Endometrial microvascular endothelial cells (primary cell): ENCODE results near the gene SNX22. TPM values are rescaled to one million over a fixed set of nuclear protein-coding genes. Genes with fewer than 3 reads are reported as not detected.

Experiments
- in situ Hi-C: cut with HindIII; loops from 2 replicates; pipeline ENCODE4 v1.10.0; 2017; ENCODE audit warnings: low sequenced_read_pairs, low pct_unique_long_range_greater_than_20kb; ENCODE audit errors: inconsistent ontology term
- total RNA-seq: library from RNA; depleted of rRNA; stranded (reverse); fragments of >200 nt; gene quantifications from one replicate; pipeline ENCODE4 v1.2.3, GENCODE V29; 2015; ENCODE audit errors: inconsistent ontology term

The SNX22 gene
- total RNA-seq, 1 donor from 2014 or later, result not detected

- in situ Hi-C loops, result no loop called here
Measured at GRCh38 chr15:64132217-64132616, 19.3 kb upstream of the SNX22 start.

GRCh38 chr15:64133623-64134344, 17.7 kb upstream of the SNX22 start:
- in situ Hi-C loops, result no loop called here

DNA sequence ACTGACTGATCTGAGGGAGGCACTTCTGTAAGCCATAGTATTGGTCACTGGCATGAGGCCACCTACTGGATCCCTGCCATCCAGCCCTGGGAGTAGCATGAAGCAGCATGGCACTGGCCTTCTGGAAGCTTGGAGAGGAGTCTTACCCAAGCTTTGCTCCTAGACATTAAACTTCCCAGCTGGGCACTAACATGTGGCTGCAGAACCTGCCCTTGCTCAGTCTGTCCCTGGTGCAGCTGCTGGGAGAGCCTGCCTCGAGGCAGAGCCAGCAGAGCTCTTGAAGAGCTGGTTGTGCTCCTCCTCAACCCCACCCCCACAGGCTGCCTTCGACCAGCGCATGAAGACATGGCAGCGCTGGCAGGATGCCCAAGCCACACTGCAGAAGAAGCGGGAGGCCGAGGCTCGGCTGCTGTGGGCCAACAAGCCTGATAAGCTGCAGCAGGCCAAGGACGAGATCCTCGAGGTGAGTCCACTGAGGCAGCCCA, 17.1 kb upstream of the SNX22 start:
- in situ Hi-C loops, result no loop called here

DNA sequence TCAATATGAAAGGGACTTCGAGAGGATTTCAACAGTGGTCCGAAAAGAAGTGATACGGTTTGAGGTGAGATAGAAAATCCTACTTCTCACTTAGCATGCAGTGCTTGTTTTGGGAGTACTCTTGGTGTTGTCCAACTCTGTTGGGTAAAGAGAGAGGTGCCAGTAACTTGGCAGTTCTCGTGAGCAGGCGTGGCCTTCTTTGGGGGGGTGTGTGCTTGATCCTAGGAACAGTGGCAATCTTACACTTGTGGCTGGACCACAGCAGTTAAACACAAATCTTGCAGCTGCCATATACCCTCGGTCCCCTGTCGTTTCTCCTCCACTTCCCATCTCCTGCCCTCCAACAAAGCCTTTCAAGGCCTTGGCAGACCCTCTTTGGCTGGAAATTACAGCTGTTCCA, 15.2 kb upstream of the SNX22 start:
- in situ Hi-C loops, result no loop called here

DNA sequence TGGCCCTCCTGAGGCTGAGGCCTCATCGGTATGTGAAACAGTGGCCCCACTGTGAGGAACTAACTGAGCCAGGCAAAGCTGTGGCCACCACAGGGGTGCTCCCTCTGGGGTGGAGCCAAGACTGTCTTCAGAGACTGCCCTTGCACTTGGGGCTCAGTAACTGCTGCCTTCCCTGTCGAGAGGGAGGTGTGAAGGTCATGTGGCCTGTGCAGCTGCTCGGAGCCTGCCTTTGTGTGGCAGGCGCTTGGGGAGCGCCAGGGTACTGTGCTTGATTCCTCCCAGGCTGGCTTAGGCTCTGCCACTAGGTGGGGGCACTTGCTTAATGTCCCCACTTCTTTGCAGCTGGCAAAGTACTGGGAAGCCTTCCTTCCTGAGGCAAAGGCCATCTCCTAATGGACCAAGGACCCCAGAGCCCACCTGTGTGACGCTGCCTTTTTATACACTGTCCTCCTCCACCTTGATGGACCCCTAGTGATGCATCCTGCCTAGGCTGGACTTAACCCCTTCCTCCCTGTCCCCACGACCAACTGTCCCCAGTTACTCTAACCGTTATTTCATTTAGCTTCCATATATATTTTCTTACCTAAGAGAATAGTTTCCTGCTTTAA, 14.2 kb upstream of the SNX22 start:
- in situ Hi-C loops, result no loop called here

DNA sequence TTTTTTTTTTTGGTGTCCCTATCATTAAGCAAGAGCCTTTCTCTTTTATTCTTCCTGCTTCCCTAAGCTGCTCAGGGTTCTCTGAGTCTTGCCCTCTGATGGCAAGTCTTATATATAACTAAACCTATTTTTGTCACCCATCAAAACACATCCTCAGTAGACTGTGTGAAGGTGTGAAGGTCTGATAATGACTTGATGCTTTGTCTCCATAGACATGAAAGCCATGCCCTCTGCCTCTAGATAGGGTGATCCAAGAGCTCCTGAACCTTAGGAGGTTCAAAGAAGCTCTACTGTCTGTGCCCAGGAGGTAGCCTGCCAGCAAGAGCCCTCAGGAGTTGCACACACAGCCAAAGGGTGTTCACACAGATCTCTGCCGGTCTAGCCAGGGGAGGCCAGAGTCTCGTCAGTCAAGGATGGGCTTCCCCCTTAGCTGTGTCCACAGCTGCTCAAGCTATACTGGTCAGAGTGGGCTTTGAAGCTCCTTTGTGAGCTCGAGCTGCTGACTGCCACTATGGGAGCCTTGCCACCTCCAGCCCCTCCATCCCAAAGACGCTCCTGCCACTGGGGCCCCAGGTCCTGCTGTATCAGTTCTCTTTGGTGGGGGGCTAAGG, 13.1 kb upstream of the SNX22 start:
- in situ Hi-C loops, result no loop called here

DNA sequence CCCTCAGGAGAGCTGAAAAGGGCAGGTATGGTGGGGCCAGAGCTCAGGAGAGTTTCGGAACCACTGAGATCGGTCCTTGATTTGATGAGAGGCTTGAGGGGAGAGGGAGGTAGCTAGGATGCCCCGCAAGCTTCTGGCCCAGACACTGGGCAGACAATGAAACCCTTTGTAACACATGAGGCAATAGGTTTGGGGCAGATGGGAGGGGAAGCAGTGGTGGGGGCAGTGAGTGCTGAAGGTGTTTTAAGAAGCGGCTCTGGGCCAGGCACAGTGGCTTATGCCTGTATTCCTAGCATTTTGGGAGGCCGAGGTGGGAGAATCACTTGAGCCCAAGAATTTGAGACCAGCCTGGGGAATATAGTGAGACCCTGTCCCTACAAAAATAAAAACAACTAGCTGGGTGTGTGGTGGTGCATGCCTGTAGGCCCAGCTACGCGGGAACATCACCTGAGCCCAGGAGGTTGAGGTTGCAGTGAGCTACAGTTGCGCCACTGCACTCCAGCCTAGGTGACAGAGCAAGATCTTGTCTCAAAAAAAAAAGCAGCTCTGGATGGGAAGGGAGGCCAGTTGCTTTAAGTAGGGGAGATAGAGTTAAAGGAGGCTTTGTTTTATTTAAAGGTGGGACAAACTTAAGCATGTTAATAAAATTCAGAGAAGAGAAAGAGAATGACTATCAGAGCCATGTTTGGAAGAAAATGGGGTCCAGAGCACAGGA, 9.6 kb upstream of the SNX22 start:
- in situ Hi-C loops, result no loop called here

GRCh38 chr15:64143276-64143675, 8.3 kb upstream of the SNX22 start:
- in situ Hi-C loops, result no loop called here

- in situ Hi-C loops, result no loop called here
Measured at GRCh38 chr15:64144192-64144564, 7.4 kb upstream of the SNX22 start.

DNA sequence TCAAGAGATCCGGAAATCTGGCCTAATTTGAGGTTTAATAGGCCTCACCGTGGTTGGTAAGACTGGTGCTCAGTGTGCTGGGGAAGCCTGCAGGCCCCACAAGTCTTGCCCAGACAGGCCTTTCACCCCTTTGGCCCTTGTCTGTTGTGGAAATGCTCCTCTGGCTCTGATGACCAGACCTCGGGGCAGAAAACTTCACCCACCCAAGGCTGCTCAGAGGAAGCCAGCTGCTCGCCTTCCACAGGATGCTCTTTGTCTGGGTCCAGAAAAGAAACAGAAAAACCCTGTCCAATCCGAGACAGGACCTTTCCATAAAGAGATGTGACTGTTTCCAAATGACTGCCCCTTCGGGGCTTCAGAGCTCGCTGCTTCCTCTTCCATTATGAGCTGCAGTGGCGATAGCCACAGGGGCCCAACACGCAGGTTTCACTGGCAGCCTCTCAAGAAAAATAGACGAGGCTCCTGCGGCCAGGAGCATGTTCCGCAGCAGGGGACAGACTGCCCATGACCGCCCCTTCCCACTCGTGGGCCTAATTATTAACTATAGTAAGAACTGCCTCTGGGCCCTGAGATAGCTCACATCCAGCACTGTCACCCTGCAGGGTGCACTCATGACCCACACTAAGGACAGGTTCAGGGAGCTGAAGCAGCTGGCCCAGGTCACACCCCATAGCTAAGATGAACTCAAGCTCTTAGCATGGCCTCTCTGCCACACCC, 6.8 kb upstream of the SNX22 start:
- in situ Hi-C loops, result no loop called here

- in situ Hi-C loops, result no loop called here
Measured at GRCh38 chr15:64146041-64146440, 5.5 kb upstream of the SNX22 start.

DNA sequence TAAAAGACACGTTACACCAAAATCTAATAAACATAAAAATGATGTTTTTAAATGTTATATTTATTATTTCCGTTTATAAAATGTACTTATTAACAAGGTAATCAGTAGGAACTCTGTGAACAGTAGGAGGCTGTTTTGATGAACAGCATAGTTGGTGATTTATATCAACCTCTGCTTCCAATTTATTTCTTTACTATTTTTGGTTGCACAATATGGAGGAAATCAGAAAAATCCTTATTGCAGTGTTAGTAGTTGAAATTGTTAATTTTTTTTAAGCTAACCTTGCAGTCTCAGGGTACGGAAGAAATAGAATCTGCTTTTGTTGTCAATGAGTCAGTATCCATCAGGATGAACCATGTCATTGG, 5.0 kb upstream of the SNX22 start:
- in situ Hi-C loops, result no loop called here

GRCh38 chr15:64146885-64147681, 4.4 kb upstream of the SNX22 start:
- in situ Hi-C loops, result no loop called here

DNA sequence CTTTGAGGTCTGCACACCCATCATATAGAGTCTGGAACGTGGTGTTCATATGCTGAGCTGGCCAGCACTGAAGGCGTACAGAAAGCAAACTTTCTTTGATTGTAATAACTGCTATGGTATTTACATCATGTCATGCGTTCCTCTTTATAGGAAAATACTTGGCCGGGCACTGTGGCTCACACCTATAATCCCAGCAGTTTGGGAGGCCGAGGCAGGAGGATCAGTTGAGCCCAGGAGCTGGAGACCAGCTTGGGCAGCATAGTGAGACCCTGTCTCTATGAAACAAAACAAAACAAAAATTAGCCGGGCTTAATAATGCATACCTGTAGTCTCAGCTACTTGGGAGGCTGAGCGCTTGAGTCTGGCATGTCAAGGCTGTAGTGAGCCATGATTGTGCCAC, 3.4 kb upstream of the SNX22 start:
- in situ Hi-C loops, result no loop called here

DNA sequence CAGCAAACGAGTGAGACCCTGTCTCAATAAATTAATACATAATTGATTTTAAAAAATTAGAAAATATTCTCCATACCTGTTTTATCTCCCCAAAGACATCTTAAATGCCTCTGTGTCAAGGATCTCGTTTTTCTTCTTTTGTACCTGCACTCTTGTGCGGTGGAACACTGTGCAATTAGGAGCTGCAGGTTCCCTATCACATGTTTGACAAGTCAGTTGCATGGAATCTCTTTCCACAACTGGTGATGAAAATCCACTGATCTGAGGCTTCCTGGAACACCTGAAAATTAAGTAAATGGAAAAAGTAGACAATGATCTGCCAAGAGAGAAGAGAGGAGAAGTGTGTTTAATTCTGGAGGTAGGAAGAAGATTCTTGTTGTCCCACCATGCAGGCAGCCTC, 3.0 kb upstream of the SNX22 start:
- in situ Hi-C loops, result no loop called here

DNA sequence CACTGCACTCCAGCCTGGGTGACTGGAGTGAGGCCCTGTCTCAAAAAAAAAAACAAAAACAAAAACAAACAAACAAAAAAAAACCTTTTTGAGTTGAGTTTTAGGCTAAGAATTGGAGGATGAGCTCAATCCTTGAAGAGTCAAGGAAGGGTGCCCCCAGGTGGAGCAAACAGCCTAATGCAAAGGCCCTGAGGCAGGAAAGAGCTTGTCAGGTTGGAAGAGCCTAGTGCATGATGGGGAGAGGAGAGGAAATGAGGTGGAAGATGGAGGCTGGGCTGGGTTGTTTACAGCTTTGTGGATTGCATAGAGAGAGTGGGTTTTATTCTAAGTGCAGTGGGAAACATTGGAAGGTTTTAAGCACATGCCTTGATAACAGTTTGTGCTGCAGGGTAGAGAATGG, 2.1 kb upstream of the SNX22 start:
- in situ Hi-C loops, result no loop called here

DNA sequence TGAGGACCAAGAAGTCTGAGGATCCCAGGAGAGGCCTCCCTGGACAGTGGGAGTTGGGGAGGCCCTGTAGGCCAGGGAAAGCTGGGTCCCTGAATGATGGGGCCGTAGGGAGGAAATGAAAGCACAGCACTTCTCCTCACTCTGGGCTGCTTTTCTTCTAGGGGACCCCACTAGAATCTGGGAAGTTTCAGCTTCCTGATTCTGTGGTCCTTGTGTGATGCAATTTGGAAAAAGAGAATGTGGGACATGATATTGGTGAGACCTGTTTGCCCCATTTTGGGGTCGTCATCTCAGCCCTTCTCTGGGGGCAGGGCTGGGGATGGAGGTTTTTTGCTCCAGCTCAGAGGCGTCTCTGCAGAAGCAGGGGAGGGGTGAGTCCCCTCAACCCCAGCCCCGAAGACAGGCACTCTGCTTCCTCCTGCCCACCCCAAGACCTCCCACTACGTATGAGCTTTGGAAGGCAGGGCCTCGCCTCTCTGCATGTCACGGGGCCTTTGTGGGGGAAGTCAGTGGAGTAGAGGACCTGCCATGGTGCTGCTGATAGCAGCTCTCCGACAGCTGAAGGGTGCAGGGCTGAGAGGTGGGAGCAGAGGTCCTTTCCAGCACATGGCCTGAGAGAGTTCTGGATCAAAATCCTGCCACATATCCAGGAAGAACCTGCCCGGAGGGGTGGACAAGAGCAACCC, 1.5 kb upstream of the SNX22 start:
- in situ Hi-C loops, result no loop called here
